HG03354 (cell line): ENCODE results near the gene CABP5.

Source experiments
- ATAC-seq: cut with Tn5 transposase; IDR thresholded peaks from one replicate; pipeline ENCODE4 v1.9.1; 2021; ENCODE audit warnings: mild to moderate bottlenecking; ENCODE audit not compliant: unreplicated experiment, poor library complexity, severe bottlenecking

CABP5 gene

GRCh38 chr19:48036765-48037164, 7.1 kb downstream of the CABP5 start:
- ATAC-seq: no peak

DNA sequence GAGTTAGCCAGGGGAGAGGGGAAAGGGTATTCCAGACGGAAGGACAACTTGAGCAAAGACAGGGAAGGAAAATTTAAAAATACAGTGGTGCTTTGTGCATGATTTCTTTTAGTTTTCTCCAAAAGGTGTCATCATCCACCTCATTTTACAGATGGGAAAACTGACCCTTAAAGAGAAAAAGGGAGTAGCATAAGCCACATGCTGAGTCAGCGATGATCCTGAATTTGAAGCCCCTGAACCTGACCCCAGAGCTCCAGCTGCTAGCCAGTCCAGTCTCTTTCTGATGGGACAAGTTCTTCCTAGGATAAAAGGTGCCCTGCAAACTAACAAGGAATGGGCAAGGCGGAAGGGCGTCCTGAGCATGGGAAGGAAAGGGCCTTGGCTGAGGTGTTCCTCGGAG, 10.3 kb downstream of the CABP5 start:
- ATAC-seq: no peak

- ATAC-seq: no peak
Measured at GRCh38 chr19:48030073-48030472, 13.8 kb downstream of the CABP5 start.

- ATAC-seq: no peak
Measured at GRCh38 chr19:48029431-48029830, 14.4 kb downstream of the CABP5 start.

GRCh38 chr19:48025480-48025879, 18.4 kb downstream of the CABP5 start:
- ATAC-seq: no peak

DNA sequence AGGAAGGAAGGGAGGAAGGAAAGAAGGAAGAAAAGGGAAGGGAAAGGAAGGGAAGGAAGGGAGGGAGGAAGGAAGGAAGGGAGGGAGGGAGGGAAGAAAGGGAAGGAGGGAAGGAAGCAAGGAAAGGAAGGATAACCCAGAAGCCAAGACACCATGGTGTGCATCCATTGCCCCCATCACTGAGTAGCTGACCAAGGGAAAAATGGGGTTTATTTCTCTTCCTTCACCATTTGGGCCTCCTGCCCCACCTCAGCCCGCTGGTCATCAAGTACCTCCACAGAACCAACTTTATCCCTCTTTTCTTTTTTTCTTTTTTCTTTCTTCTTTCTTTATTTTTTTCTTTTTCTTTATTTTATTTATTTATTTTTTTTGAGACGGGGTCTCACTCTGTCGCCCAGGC, 20.4 kb downstream of the CABP5 start:
- no peak for ATAC-seq

DNA sequence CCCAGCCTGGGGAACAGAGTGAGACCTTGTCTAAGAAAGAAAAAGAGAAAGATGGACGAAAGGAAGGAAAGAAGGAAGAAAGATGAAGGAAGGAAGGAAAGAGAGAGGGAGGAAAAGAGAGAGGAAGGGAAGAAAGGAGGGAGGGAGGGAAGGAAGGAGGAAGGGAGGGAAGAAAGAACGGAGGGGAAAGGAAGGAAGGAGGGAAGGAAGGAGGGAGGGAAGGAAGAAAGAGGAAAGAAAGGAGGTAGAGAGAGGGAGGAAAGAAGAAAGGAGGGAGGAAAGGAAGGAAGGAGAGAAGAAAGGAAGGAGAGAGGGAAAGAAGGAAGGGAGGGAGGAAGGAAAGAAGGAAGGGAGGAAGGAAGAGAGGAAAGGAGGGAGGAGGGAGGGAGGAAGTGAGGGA, 20.9 kb downstream of the CABP5 start:
- ATAC-seq: no peak

DNA sequence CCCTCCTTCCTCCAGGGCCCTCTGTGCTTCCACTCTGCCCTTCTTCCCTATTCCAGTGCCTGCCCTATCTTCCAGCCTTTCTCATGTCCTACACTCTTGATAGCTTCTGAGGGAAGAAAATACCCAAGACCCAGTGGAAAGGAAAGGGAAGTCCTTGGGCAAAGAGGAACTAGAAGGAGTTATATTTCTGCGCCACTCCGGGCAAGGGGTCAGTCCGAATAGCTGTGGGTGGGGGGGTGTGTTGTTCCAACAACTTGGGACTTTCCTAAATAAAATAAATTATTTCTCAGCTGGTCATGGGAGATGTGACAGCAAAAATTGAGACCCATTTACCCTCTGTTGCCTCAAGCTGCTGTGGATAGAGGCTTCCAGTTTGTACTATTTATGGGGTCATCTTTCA, 23.2 kb downstream of the CABP5 start:
- ATAC-seq: no peak

GRCh38 chr19:48010932-48011758, 32.7 kb downstream of the CABP5 start:
- ATAC-seq: no peak

DNA sequence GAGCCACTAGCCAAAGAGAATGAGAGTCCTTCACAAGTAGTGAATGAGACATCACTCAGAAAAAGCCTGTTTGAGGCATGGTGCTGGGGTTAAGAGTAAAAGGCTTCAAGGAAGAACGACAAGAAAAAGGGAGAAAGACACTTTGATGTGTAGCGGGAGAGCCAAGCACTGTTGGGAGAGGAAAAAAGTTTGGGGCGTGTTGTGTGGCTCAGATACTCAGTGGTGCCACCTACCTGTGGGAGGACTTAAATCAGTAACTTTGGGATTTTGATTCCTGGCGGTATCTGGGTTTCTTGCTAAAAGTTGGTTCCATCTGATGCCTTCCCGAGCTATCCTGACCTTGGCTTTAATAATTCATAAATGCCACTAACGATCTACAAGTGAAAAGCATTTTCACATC, 37.1 kb downstream of the CABP5 start:
- ATAC-seq: no peak

DNA sequence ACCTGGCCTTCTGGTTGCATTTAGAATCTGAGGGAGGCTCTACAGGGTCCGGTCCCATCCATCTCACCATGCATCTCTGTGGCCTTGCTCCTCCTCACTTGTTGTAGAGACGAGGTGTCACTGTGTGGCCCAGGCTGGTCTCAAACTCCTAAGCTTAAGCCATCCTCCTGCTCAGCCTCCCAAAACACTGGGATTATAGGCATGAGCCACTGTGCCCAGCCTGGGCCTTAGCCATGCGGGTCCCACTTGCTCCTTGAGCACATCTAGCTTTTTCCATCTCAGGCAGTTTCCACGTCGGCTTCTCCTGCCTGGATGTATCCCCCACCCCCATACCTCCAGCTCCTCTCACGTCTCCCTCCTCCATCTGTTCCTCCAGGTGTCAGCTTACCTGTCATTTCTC, 39.6 kb downstream of the CABP5 start:
- ATAC-seq: no peak

GRCh38 chr19:48000846-48001245, 43.0 kb downstream of the CABP5 start:
- no peak for ATAC-seq

DNA sequence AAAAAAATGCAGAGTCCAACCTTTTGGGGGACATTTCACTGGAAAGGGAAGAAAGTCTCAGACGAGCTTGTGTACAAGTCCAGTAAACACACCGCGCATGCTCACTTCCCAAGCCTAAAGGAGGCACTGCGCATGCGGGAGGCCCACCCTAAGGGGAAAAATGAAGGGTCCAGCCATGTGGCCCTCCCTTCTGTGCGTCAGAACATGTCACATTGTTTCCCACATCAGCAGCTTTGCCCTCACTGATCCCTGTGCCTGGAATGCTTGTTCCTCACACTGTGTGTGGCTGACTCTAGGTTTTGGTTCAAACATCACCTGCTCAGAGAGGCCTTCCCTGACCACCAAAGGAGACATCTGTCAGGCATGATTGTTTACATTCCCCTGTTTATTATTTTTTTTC, 45.1 kb downstream of the CABP5 start:
- no peak for ATAC-seq

DNA sequence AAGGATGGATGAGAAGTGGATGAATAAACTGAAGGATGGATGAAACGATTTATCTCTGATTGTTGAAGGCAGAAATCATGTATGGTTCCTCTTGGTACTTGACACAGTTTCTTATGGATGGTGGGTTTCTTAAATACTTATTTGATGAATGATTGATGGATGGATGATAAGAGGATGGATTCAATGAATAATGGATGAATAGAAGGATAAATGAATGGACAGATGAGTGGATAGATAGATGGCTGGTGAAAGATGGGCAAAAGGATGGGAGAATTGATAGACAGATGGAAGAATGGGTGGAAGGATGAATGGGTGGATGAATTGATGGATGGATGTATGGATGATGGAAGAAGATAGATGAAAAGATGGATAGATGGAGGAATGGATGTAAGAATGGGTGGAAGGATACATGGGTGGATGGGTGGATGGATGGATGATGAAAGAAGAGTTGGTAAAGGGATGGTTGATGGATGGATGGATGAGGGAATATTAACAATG, 47.6 kb downstream of the CABP5 start:
- no peak for ATAC-seq

GRCh38 chr19:47994209-47994802, 49.6 kb downstream of the CABP5 start, which contains the start of gene ELSPBP1:
Gene ELSPBP1, plus strand, starts transcription at chr19:47994632. Its CDS starts 14,036 bp downstream, at chr19:48008668.
- no peak for ATAC-seq

DNA sequence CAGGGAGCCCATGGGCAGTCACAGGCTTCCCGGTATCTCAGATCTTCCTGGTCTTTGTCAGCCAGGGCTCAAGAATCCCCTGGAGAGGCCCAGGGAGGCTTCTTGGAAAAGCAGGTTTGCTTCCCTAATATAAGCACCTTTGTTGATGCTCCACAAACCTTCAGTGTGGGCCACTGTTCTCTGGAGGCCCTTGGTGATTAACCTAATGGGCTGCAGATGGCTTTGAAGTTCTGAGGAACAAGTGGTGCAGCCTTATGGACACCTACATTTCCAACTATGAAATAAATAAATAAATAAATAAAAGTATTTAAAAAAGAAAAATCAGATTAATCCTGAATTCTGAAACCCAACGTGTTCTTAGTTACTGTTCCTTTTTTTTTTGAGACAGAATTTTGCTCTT, 51.8 kb downstream of the CABP5 start, which contains the start of gene BSPH1:
Gene BSPH1 (minus strand): TSS at position 101 of the 400 bp plus-strand sequence. CDS start 89 bp downstream, at position 12.
- no peak for ATAC-seq

GRCh38 chr19:47991191-47991808, 52.6 kb downstream of the CABP5 start:
- ATAC-seq: no peak
